ENCODE measurements around the gene SLC22A4.

- TF ChIP-seq CTCF (IDR thresholded peaks at IDR 0.05) (no peak), EZH2 (IDR thresholded peaks at IDR 0.05) (no peak)
These were observed 14.5 kb downstream of the SLC22A4 start for GRCh38 chr5:132308701-132309100.
